Measurements from ENCODE around the gene HSH2D.

DNA sequence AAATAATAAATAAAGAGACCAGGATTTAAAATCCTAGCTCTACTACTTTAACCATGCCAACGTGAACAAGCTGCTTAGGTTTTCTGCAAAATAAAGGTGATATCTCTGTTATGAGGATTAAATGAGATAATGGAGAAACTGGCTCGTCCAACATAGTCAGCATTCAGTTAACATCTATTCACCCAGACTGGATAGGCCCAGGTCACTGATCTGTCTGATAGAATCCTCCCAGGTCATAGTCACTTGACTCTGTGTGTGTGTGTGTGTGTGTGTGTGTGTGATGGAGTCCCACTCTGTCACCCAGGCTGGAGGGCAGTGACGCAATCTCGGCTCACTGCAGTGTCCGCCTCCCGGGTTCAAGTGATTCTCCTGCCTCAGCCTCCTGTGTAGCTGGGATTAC lies 44.7 kb upstream of the HSH2D start:
- no peak for TF ChIP-seq KLF16 (CRISPR knock-in tag; IDR thresholded peaks at IDR 0.05)
- TF ChIP-seq, protein P1, sequence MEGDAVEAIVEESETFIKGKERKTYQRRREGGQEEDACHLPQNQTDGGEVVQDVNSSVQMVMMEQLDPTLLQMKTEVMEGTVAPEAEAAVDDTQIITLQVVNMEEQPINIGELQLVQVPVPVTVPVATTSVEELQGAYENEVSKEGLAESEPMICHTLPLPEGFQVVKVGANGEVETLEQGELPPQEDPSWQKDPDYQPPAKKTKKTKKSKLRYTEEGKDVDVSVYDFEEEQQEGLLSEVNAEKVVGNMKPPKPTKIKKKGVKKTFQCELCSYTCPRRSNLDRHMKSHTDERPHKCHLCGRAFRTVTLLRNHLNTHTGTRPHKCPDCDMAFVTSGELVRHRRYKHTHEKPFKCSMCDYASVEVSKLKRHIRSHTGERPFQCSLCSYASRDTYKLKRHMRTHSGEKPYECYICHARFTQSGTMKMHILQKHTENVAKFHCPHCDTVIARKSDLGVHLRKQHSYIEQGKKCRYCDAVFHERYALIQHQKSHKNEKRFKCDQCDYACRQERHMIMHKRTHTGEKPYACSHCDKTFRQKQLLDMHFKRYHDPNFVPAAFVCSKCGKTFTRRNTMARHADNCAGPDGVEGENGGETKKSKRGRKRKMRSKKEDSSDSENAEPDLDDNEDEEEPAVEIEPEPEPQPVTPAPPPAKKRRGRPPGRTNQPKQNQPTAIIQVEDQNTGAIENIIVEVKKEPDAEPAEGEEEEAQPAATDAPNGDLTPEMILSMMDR (CRISPR knock-in tag; IDR thresholded peaks at IDR 0.05): no peak
- no peak for TF ChIP-seq EZH2 (conservative IDR thresholded peaks at IDR 0.05; ENCODE audit: low read depth, low read length)
- TF ChIP-seq DNMT1 (CRISPR knock-in tag; IDR thresholded peaks at IDR 0.05): no peak
- no peak for TF ChIP-seq ARNT2 (CRISPR knock-in tag; IDR thresholded peaks at IDR 0.05; ENCODE audit: low read depth)
- TF ChIP-seq FIP1L1 (IDR thresholded peaks at IDR 0.05; ENCODE audit: borderline replicate concordance, insufficient read depth, low read depth, low read length): no peak
- TF ChIP-seq KDM5A (IDR thresholded peaks at IDR 0.05; ENCODE audit: borderline replicate concordance, low read length): no peak
- TF ChIP-seq POLR2AphosphoS5 (IDR thresholded peaks at IDR 0.05; ENCODE audit: low read depth, low read length): no peak
- no peak for TF ChIP-seq ZZZ3 (CRISPR knock-in tag; IDR thresholded peaks at IDR 0.05; ENCODE audit: borderline replicate concordance)
- no peak for TF ChIP-seq ZNF329 (CRISPR knock-in tag; IDR thresholded peaks at IDR 0.05; ENCODE audit: low read depth)
- TF ChIP-seq SCMH1 (CRISPR knock-in tag; IDR thresholded peaks at IDR 0.05; ENCODE audit: borderline replicate concordance): no peak
